ENCODE measurements around the gene NAP1L2. TPM values are rescaled to one million over a fixed set of nuclear protein-coding genes. Genes with fewer than 3 reads are reported as not detected.

NAP1L2 gene, protein sequence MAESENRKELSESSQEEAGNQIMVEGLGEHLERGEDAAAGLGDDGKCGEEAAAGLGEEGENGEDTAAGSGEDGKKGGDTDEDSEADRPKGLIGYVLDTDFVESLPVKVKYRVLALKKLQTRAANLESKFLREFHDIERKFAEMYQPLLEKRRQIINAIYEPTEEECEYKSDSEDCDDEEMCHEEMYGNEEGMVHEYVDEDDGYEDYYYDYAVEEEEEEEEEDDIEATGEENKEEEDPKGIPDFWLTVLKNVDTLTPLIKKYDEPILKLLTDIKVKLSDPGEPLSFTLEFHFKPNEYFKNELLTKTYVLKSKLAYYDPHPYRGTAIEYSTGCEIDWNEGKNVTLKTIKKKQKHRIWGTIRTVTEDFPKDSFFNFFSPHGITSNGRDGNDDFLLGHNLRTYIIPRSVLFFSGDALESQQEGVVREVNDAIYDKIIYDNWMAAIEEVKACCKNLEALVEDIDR
- 1.0 and 1.1 TPM in 2 replicates for total RNA-seq
- polyA plus RNA-seq = 0.13 and 0.23 TPM in 2 replicates
- polyA plus RNA-seq (2011; cell fraction: cytosol; rRNA removed) = 0.16 and 0.26 TPM in 2 replicates
- 0.06 and 0.21 TPM in 2 replicates for polyA plus RNA-seq (2011; cell fraction: nucleus; rRNA removed)
- polyA plus RNA-seq (2012) = 0.25 and 0.52 TPM in 2 replicates
- 0.15 TPM in 1 of 2 replicates, not detected in the other for polyA minus RNA-seq
- polyA minus RNA-seq (2011; cell fraction: cytosol; rRNA and poly(A)+ RNA removed) = not detected
- polyA minus RNA-seq (2011; cell fraction: nucleus; rRNA and poly(A)+ RNA removed) = 0.24 TPM in 1 of 2 replicates, not detected in the other
- percentile 24 among the genes with signal in this experiment for Bru-seq, nascent RNA
- percentile 47 among the genes with signal in this experiment for BruChase-seq, experiment 1, labeled RNA remaining after a 6-hour chase
- percentile 48 among the genes with signal in this experiment for BruChase-seq, experiment 2, labeled RNA remaining after a 2-hour chase
- long read RNA-seq = 0 reads

DNA sequence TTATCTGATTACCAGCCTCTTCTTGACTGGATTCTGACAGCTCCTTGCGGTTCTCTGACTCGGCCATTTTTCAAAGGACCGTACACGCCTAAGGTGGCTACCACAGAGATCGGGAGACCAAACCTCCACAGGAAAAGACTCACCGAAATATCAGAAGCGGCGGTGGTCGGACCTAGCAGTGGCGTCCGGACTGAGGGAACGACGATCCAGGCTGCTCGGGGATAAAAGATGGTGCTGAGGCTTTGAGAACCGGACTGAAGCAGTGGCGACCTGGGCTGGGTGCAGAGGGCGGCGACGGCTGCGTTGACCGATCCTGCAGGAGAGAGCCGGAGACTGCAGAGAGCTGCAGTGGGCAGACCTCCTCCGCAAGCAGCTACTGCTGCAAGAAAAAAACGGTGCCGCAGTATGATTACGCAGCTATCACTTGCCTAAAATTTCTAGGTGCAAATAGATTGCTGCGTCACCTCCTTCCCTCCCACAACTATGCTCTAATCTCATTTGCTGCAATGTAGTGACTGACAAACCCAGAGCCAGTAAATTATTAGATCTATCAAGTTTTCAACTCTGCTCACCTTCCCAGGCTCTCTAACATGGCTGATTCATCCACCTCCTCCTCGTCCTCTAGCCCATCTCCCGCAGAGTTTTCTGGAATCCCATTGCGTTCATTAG, at the start of gene NAP1L2:
TSS of gene NAP1L2 (minus strand) at position 426 of the 669 bp plus-strand sequence. CDS start at position 67, 359 bp downstream.
- H3K79me2 ChIP-seq (ENCODE audit: control insufficient read depth, insufficient read depth, low read length) = no peaks in the 10 kb centered on the region
- no peak within 1 kb of the TSS for H3K27ac ChIP-seq (ENCODE audit: insufficient read depth, low read depth, low read length)
- H3K4me3 ChIP-seq (replicated peaks in 1 of 3; ENCODE audit: insufficient read depth in 1 of 3, low read depth in 1 of 3, low read length in 3 of 3) = peak within 1 kb of the TSS in 2 of 3 experiments; percentile 30 to 50
- ChIA-PET POLR2A (no interaction called here), CTCF (no interaction called here)
- BruUV-seq (replicated peaks) = no TSS peak
- dilution Hi-C loops (cut with MboI; ENCODE audit: extremely low pct_ligation_motif_present, low sequenced_read_pairs) = no loop called here
- H4K20me1 ChIP-seq (replicated peaks; ENCODE audit: control insufficient read depth, extremely low read depth, insufficient read depth, low read length) = no peaks in the 10 kb centered on the region
- H3K9me3 ChIP-seq (replicated peaks; ENCODE audit: control insufficient read depth, insufficient read depth, low read length) = no peaks in the 10 kb centered on the region
- TF ChIP-seq POLR2A (IDR thresholded peaks at IDR 0.05; ENCODE audit: low read depth, low read length) (no peak), JUN (IDR thresholded peaks at IDR 0.05; ENCODE audit: borderline replicate concordance, insufficient read depth, insufficient read length, low read depth) (no peak), GATA2 (IDR thresholded peaks at IDR 0.05; ENCODE audit: insufficient read depth, insufficient read length, low read depth, low read length) (no peak), EZH2 (IDR thresholded peaks at IDR 0.05; ENCODE audit: borderline replicate concordance, low read depth, low read length, severe bottlenecking) (no peak), CTCF (IDR thresholded peaks at IDR 0.05; ENCODE audit: extremely low read depth in 1 of 2, insufficient read depth in 1 of 2, low read depth in 1 of 2, low read length in 2 of 2) (no peak), FOS (IDR thresholded peaks at IDR 0.05; ENCODE audit: borderline replicate concordance, insufficient read depth, low read length) (no peak), POLR2AphosphoS5 (IDR thresholded peaks at IDR 0.05; ENCODE audit: insufficient read depth, low read depth, low read length) (no peak), MYC (IDR thresholded peaks at IDR 0.05; ENCODE audit: low read depth, low read length) (no peak)
- TF ChIP-seq, protein P1, sequence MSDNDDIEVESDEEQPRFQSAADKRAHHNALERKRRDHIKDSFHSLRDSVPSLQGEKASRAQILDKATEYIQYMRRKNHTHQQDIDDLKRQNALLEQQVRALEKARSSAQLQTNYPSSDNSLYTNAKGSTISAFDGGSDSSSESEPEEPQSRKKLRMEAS (IDR thresholded peaks at IDR 0.05; ENCODE audit: insufficient read depth, insufficient read length) = no peak
- no peak within 1 kb of the TSS for H3K9ac ChIP-seq (replicated peaks; ENCODE audit: extremely low read depth, insufficient read depth, low read length)
- FAIRE-seq (peak; percentile 18), DNase-seq (ENCODE audit: low read depth, low spot score) (peak; percentile 17)
- H3K4me2 ChIP-seq (ENCODE audit: insufficient read depth, low read length) = peak within 1 kb of the TSS; percentile 74
- intact Hi-C loops (cut with micrococcal nuclease) = no loop called here
- H3K36me3 ChIP-seq (ENCODE audit: control insufficient read depth in 2 of 2, extremely low read depth in 1 of 2, insufficient read depth in 2 of 2, low read length in 2 of 2) = no peaks in the 10 kb centered on the region
- H3K27me3 ChIP-seq (ENCODE audit: control insufficient read depth in 2 of 2, insufficient read depth in 2 of 2, low read length in 2 of 2) = no peaks in the 10 kb centered on the region
- peaks cover 3% of the 10 kb centered on the region for H3K4me1 ChIP-seq (ENCODE audit: control insufficient read depth, extremely low read depth, insufficient read depth, low read length)
- peak within 1 kb of the TSS; percentile 42 for H2AFZ ChIP-seq (ENCODE audit: low read depth, low read length)
- H3K9me1 ChIP-seq (replicated peaks; ENCODE audit: control insufficient read depth, extremely low read depth, insufficient read depth, low read length) = no peaks in the 10 kb centered on the region
